OCI-LY1 (cell line): ENCODE results near the gene PITPNM3.

ENCODE experiments used
- H2AFZ ChIP-seq: fragments of 200-600 bp; sonication (generic), shearing (Covaris generic); 2 replicates; pipeline ENCODE4 v1.6.0; 2014; ENCODE audit warnings: antibody characterized with exemption, mild to moderate bottlenecking, low read length
- H3F3A ChIP-seq: fragments of 200-600 bp; sonication (generic), shearing (Covaris generic); 2 replicates; pipeline ENCODE4 v1.6.0; 2014; ENCODE audit warnings: mild to moderate bottlenecking, antibody characterized with exemption, low read length, moderate library complexity; ENCODE audit not compliant: insufficient read depth
- H3K27ac ChIP-seq: fragments of 200-600 bp; sonication (generic); 2 replicates; pipeline ENCODE4 v1.5.1; 2014; ENCODE audit warnings: low read length, mixed run types, mild to moderate bottlenecking, low read depth; ENCODE audit not compliant: poor library complexity, severe bottlenecking
- H3K27me3 ChIP-seq: fragments of 200-600 bp; sonication (generic); 2 replicates; pipeline ENCODE4 v1.6.0; 2014; ENCODE audit warnings: antibody characterized with exemption, mild to moderate bottlenecking, low read length, moderate library complexity; ENCODE audit not compliant: insufficient read depth
- H3K36me3 ChIP-seq: fragments of 200-600 bp; sonication (generic); 2 replicates; pipeline ENCODE4 v1.6.1; 2014; ENCODE audit warnings: mild to moderate bottlenecking, antibody characterized with exemption, low read length, moderate library complexity, mixed read lengths; ENCODE audit not compliant: insufficient read depth
- H3K4me1 ChIP-seq: fragments of 200-600 bp; sonication (generic); 2 replicates; pipeline ENCODE4 v1.5.1; 2014; ENCODE audit warnings: mild to moderate bottlenecking, low read length, moderate library complexity; ENCODE audit not compliant: insufficient read depth, severe bottlenecking
- H3K4me2 ChIP-seq: fragments of 200-600 bp; sonication (generic), shearing (Covaris generic); 2 replicates; pipeline ENCODE4 v1.6.1; 2014; ENCODE audit warnings: low read length
- H3K4me3 ChIP-seq: fragments of 200-600 bp; sonication (generic); 2 replicates; pipeline ENCODE4 v1.5.1; 2014; ENCODE audit warnings: low read length, low read depth, mild to moderate bottlenecking, mixed read lengths; ENCODE audit not compliant: poor library complexity, severe bottlenecking
- H3K79me2 ChIP-seq: fragments of 200-600 bp; shearing (Covaris generic); 2 replicates; pipeline ENCODE4 v1.6.1; 2016; ENCODE audit warnings: mixed run types, low read length, mixed read lengths; ENCODE audit not compliant: insufficient read depth
- H3K9ac ChIP-seq: fragments of 200-600 bp; sonication (generic), shearing (Covaris generic); 2 replicates; pipeline ENCODE4 v1.6.1; 2014; ENCODE audit warnings: mild to moderate bottlenecking, low read length, mixed read lengths
- H3K9me2 ChIP-seq: fragments of 200-600 bp; sonication (generic), shearing (Covaris generic); 2 replicates; pipeline ENCODE4 v1.6.1; 2014; ENCODE audit warnings: low read depth, mild to moderate bottlenecking, low read length, mixed read lengths
- H3K9me3 ChIP-seq: fragments of 200-600 bp; shearing (Covaris generic); 2 replicates; pipeline ENCODE4 v1.6.1; 2014; ENCODE audit warnings: low read length, mixed read lengths
- H4K20me1 ChIP-seq: fragments of 200-600 bp; sonication (generic), shearing (Covaris generic); 2 replicates; pipeline ENCODE4 v1.6.0; 2016; ENCODE audit warnings: mild to moderate bottlenecking, low read length; ENCODE audit not compliant: insufficient read depth
- EZH2 ChIP-seq: fragments of 200-600 bp; sonication (generic), shearing (Covaris generic); IDR thresholded peaks from 2 replicates; pipeline ENCODE4 v1.8.0; 2017; ENCODE audit warnings: borderline replicate concordance, mixed run types, mild to moderate bottlenecking, antibody characterized with exemption, low read length, moderate library complexity, mixed read lengths
- TF ChIP-seq, protein P1 (sequence below): fragments of 200-600 bp; sonication (generic), shearing (Covaris generic); IDR thresholded peaks from 2 replicates; pipeline ENCODE4 v1.5.1; 2017; ENCODE audit warnings: mild to moderate bottlenecking, antibody characterized with exemption, low read length, moderate library complexity, mixed read lengths

Gene PITPNM3

DNA sequence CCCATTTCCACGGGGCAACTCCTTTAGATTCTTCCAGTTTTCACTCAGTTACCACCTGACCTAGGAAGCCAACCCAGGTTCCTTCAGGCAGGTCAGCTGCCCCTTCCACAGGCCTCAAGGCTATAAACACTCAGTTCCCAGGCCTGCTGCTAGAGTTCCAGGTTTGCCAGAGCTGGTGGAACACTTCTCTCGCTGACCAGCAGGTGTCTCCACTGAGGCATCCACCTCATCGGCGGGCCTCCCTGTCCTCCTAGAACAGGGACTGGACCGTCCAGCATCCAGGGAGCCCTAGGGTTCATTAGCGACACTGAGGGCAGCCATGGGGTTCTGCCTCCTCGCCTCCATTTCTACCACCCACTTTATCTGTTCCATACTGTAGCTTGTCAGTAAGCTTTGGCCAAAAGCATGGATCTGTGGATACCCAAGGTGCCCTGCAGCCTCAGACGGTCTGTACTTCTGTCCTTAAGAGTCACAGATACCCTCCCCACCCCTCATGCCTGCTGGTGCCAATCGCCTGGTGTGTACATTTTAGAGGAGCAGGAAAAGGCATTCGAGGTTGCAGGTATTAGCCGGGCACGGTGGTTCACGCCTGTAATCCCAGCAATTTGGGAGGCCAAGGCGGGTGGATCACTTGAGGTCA is 83.1 kb downstream of the PITPNM3 start:
- Histone ChIP-seq H3F3A (no peaks in the 10 kb centered on the region), H3K9ac (no peak overlapping the region), H2AFZ (no peak overlapping the region), H3K79me2 (no peaks in the 10 kb centered on the region), H3K9me2 (no peaks in the 10 kb centered on the region), H3K36me3 (no peaks in the 10 kb centered on the region), H3K27ac (no peak overlapping the region), H3K4me3 (no peak overlapping the region), H3K4me1 (no peaks in the 10 kb centered on the region), H4K20me1 (no peaks in the 10 kb centered on the region), H3K4me2 (no peak overlapping the region), H3K27me3 (0 out of 2 replicates have a peak, but pooled peaks cover 2% of the 10 kb centered on the region), H3K9me3 (no peaks in the 10 kb centered on the region)
- no peak for TF ChIP-seq EZH2
- TF ChIP-seq, protein P1, sequence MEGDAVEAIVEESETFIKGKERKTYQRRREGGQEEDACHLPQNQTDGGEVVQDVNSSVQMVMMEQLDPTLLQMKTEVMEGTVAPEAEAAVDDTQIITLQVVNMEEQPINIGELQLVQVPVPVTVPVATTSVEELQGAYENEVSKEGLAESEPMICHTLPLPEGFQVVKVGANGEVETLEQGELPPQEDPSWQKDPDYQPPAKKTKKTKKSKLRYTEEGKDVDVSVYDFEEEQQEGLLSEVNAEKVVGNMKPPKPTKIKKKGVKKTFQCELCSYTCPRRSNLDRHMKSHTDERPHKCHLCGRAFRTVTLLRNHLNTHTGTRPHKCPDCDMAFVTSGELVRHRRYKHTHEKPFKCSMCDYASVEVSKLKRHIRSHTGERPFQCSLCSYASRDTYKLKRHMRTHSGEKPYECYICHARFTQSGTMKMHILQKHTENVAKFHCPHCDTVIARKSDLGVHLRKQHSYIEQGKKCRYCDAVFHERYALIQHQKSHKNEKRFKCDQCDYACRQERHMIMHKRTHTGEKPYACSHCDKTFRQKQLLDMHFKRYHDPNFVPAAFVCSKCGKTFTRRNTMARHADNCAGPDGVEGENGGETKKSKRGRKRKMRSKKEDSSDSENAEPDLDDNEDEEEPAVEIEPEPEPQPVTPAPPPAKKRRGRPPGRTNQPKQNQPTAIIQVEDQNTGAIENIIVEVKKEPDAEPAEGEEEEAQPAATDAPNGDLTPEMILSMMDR, result peak; percentile 84

DNA sequence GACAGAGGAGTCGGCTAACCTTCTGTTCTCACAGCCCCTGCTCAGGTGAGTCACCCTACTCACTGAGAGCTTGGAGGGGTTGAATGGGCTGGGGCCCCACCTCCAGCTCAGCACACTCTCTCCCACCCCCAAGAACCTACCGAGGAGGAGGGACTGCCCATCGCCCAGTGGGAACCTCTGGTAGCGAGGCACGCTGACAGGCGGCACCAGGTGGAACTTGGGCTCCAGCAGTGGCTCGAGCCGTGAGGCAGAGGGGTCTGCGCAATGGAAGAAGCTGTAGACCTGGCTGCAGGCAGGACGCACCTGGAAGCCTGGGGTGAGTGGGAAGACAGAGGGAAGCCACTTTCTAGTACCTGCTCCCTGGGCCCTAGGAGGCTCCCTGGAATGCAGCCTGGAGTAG is 83.8 kb downstream of the PITPNM3 start:
- Histone ChIP-seq H3K27me3 (no peaks in the 10 kb centered on the region), H3K4me2 (no peak overlapping the region), H4K20me1 (no peaks in the 10 kb centered on the region), H3K79me2 (no peaks in the 10 kb centered on the region), H3K9me2 (no peaks in the 10 kb centered on the region), H3K36me3 (no peaks in the 10 kb centered on the region), H2AFZ (no peak overlapping the region), H3K4me1 (no peaks in the 10 kb centered on the region), H3K4me3 (no peak overlapping the region), H3K27ac (no peak overlapping the region), H3F3A (no peaks in the 10 kb centered on the region), H3K9me3 (no peaks in the 10 kb centered on the region), H3K9ac (no peak overlapping the region)
- no peak for TF ChIP-seq EZH2
- TF ChIP-seq, protein P1, result no peak

DNA sequence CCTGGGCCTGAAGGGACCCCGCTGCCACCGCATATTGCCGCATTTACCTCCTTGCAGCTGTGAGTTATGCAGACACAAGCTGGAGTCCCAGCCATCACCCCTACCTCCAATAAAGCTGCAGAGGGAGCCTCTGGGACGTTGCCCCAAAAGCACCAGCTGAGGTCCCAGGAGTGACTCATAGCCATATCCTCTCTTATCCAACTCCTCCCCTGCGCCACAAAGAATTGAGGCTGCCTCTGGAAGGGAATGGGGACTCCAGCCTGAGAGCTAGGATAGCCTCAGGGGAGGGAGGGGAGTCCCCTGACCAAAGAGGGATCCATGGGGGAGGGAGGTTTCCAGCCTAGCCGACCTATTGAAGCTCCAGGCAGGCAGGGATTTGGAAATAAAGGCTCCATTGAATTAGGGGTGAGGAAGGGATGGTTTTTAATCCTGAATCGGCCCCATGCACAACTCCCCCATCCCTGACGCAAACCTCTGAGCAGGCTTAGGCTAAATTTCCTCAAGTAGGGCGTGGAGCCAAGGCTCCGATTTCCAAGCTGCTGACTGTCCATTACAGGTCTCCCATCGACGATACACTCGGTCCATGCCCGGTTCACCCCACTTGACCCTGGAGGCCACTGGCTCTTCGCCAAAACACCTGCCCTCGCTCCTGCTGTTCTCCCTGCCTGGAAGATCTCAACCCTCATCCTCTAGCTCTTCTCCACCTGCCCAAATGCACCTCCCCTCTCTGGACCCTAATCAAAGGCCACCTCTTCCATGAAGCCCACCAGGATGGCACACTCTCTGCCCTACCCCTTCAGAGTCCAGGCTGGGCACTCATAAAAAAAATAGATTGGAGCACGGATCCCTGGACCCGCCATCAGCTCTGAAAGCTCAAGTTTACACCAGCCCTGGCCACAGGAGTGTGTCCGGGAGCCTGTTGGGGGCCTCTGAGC is 84.6 kb downstream of the PITPNM3 start:
- no peaks in the 10 kb centered on the region for H3K36me3 ChIP-seq
- no peaks in the 10 kb centered on the region for H3K79me2 ChIP-seq
- H3K9me3 ChIP-seq, result no peaks in the 10 kb centered on the region
- no peak overlapping the region for H3K27ac ChIP-seq
- no peak overlapping the region for H3K9ac ChIP-seq
- no peak overlapping the region for H3K4me2 ChIP-seq
- H3K27me3 ChIP-seq, result no peaks in the 10 kb centered on the region
- no peak for TF ChIP-seq EZH2
- TF ChIP-seq, protein P1, result no peak
- no peaks in the 10 kb centered on the region for H4K20me1 ChIP-seq
- no peak overlapping the region for H3K4me3 ChIP-seq
- H3F3A ChIP-seq, result no peaks in the 10 kb centered on the region
- no peaks in the 10 kb centered on the region for H3K4me1 ChIP-seq
- H2AFZ ChIP-seq, result no peak overlapping the region
- no peaks in the 10 kb centered on the region for H3K9me2 ChIP-seq
